Measurements from ENCODE around the gene CD48. TPM values are rescaled to one million over a fixed set of nuclear protein-coding genes. Genes with fewer than 3 reads are reported as not detected.
A peak's percentile ranks its signal among the peaks of the same experiment; 100 is the strongest.

CD48 gene
- total and polyA plus RNA-seq, 3 experiments from 2014 or later: 224 to 250 (median 234) TPM

- Mint-ChIP-seq H3K9me3 (no peaks in the 10 kb centered on the region), H3K27ac (peak overlapping the region in 2 of 8 donors; percentile 35 to 74), H3K4me3 (no peak overlapping the region), H3K4me1 (peaks cover 25 to 30% (median 29%) of the 10 kb centered on the region in 3 donors), H3K27me3 (no peaks in the 10 kb centered on the region), H3K36me3 (no peaks in the 10 kb centered on the region)
- ChIA-PET POLR2A (interaction anchor here (0.6 to 1.3 kb wide), 3 partner anchors 10 to 21 kb away, joined by 5 to 10 read pairs (median 8); no protein-coding TSS in a partner anchor), CTCF (interaction anchor here (0.6 to 9.3 kb wide), 14 partner anchors 10 to 266 kb away, joined by 3 to 185 read pairs (median 7); partner anchors contain the start of genes CD48 and ITLN2)
- no peaks in the 10 kb centered on the region for H3K9me3 ChIP-seq (ENCODE audit: low read length)
- H3K27ac ChIP-seq (ENCODE audit: low read depth, low read length): no peak overlapping the region
- no peaks in the 10 kb centered on the region for H3K27me3 ChIP-seq (ENCODE audit: insufficient read depth, low read length, poor library complexity, severe bottlenecking)
- H3K4me3 ChIP-seq (ENCODE audit: low read length): no peak overlapping the region
- DNase-seq: no peak
- H3K4me1 ChIP-seq (ENCODE audit: insufficient read depth, low read length): peaks cover 21% of the 10 kb centered on the region
- no peaks in the 10 kb centered on the region for H3K36me3 ChIP-seq (ENCODE audit: insufficient read depth, low read length)
Measured at GRCh38 chr1:160723332-160723731, 11.7 kb upstream of the CD48 start.

- no peaks in the 10 kb centered on the region for H3K9me3 ChIP-seq (ENCODE audit: low read length)
- H3K27me3 ChIP-seq (ENCODE audit: insufficient read depth, low read length, poor library complexity, severe bottlenecking): no peaks in the 10 kb centered on the region
- no peaks in the 10 kb centered on the region for H3K36me3 Mint-ChIP-seq
- CTCF ChIA-PET: interaction anchor here (1.1 to 9.3 kb wide), 11 partner anchors 9 to 267 kb away, joined by 3 to 185 read pairs (median 6); partner anchors contain the start of genes CD48 and ITLN2
- H3K27me3 Mint-ChIP-seq: no peaks in the 10 kb centered on the region
- peak overlapping the region in 7 of 8 donors; percentile 43 to 90 (median 75) for H3K27ac Mint-ChIP-seq
- H3K4me3 ChIP-seq (ENCODE audit: low read length): no peak overlapping the region
- H3K4me3 Mint-ChIP-seq: peak overlapping the region in 5 of 7 donors; percentile 3 to 77 (median 49)
- H3K36me3 ChIP-seq (ENCODE audit: insufficient read depth, low read length): no peaks in the 10 kb centered on the region
- peaks cover 28 to 31% (median 30%) of the 10 kb centered on the region in 3 donors for H3K4me1 Mint-ChIP-seq
- H3K4me1 ChIP-seq (ENCODE audit: insufficient read depth, low read length): peaks cover 21% of the 10 kb centered on the region
- POLR2A ChIA-PET: interaction anchor here (0.6 to 1.3 kb wide), 3 partner anchors 9 to 22 kb away, joined by 5 to 10 read pairs (median 8); no protein-coding TSS in a partner anchor
- no peaks in the 10 kb centered on the region for H3K9me3 Mint-ChIP-seq
- no peak for DNase-seq
- H3K27ac ChIP-seq (ENCODE audit: low read depth, low read length): no peak overlapping the region
Measured at GRCh38 chr1:160722726-160723125, 11.1 kb upstream of the CD48 start.

- no peak overlapping the region for H3K4me3 ChIP-seq (ENCODE audit: low read length)
- ChIA-PET CTCF (interaction anchor here (1.0 to 9.3 kb wide), 4 partner anchors 8 to 230 kb away, joined by 3 to 185 read pairs (median 78); partner anchors contain the start of gene CD48), POLR2A (no interaction called here)
- H3K27ac Mint-ChIP-seq: no peak overlapping the region
- no peaks in the 10 kb centered on the region for H3K36me3 Mint-ChIP-seq
- H3K4me1 Mint-ChIP-seq: peaks cover 33 to 37% (median 33%) of the 10 kb centered on the region in 3 donors
- no peaks in the 10 kb centered on the region for H3K9me3 ChIP-seq (ENCODE audit: low read length)
- peaks cover 13% of the 10 kb centered on the region for H3K4me1 ChIP-seq (ENCODE audit: insufficient read depth, low read length)
- no peaks in the 10 kb centered on the region for H3K36me3 ChIP-seq (ENCODE audit: insufficient read depth, low read length)
- DNase-seq: no peak
- no peak overlapping the region for H3K27ac ChIP-seq (ENCODE audit: low read depth, low read length)
- no peaks in the 10 kb centered on the region for H3K27me3 Mint-ChIP-seq
- H3K27me3 ChIP-seq (ENCODE audit: insufficient read depth, low read length, poor library complexity, severe bottlenecking): no peaks in the 10 kb centered on the region
- H3K4me3 Mint-ChIP-seq: no peak overlapping the region
- no peaks in the 10 kb centered on the region for H3K9me3 Mint-ChIP-seq
Measured at GRCh38 chr1:160721473-160721872, 9.9 kb upstream of the CD48 start.

DNA sequence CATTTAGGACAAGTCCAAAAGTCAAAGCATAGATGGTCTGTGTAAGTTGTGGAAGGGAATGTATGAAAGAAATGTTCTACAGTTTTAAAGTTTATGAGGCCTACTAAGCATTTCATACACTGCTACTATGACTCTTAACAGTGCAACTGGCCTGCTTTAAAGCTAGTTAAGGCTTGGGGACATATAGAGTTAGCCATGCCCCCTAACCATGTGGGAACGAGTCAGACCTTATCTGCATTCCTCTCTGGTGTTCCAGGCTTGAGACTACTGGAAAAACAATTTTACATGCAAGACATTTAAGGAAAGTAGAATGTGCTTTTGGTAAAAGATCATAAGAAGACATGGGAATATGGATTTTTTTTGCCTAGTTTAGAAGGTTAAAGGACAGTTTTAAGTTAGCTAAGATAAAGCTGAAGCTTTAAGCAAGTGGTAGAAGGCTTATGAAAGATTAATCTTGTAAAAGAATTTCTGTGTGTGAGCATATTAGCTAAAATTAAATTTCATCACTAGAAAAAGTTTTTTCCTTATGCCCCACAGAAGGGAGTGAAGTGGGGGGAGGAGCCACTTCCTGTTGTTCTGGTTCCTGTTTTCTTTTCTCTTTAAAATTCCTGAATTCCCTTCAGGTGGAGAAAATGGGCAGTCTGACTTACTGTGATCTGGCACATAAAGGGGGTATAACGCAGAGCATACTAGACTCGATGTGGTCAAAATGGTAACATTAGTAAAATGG is 8.9 kb upstream of the CD48 start:
- H3K4me1 ChIP-seq (ENCODE audit: insufficient read depth, low read length): peaks cover 14% of the 10 kb centered on the region
- POLR2A ChIA-PET: no interaction called here
- no peaks in the 10 kb centered on the region for H3K27me3 Mint-ChIP-seq
- CTCF ChIA-PET: interaction anchor here (1.0 to 9.3 kb wide), 3 partner anchors 40 to 57 kb away, joined by 3 to 185 read pairs (median 3); no protein-coding TSS in a partner anchor
- H3K9me3 Mint-ChIP-seq: no peaks in the 10 kb centered on the region
- H3K27ac ChIP-seq (ENCODE audit: low read depth, low read length): no peak overlapping the region
- no peak overlapping the region for H3K4me3 Mint-ChIP-seq
- H3K4me3 ChIP-seq (ENCODE audit: low read length): no peak overlapping the region
- H3K36me3 Mint-ChIP-seq: no peaks in the 10 kb centered on the region
- H3K4me1 Mint-ChIP-seq: peaks cover 36 to 42% (median 42%) of the 10 kb centered on the region in 3 donors
- no peaks in the 10 kb centered on the region for H3K9me3 ChIP-seq (ENCODE audit: low read length)
- no peak for DNase-seq
- H3K27ac Mint-ChIP-seq: peak overlapping the region in 3 of 8 donors; percentile 11 to 71 (median 62)
- H3K27me3 ChIP-seq (ENCODE audit: insufficient read depth, low read length, poor library complexity, severe bottlenecking): no peaks in the 10 kb centered on the region
- no peaks in the 10 kb centered on the region for H3K36me3 ChIP-seq (ENCODE audit: insufficient read depth, low read length)

- no peaks in the 10 kb centered on the region for H3K27me3 Mint-ChIP-seq
- POLR2A ChIA-PET: no interaction called here
Measured at GRCh38 chr1:160718210-160718609, 6.6 kb upstream of the CD48 start.

DNA sequence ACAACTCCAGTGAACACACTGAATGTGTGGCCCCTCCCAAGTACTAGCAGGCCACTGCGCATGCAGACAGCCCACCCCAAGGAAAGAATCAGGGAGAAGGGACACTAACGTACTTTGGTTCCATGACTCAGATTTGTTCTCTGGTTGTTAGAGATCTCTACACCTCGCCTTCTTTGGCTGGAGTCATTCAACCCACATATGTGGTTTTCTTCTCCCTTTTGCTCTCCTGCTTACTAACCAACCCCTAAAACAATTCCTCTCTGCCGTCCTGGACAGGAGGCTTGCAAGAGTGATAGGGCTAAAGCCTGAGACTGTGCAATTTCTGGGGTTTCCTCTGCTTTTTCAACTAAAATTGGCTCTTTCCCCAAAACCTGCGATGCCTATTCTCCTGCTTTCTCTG is 5.7 kb upstream of the CD48 start:
- H3K27ac Mint-ChIP-seq: no peak overlapping the region
- H3K36me3 Mint-ChIP-seq: no peaks in the 10 kb centered on the region
- Histone ChIP-seq H3K4me1 (ENCODE audit: insufficient read depth, low read length) (peaks cover 32% of the 10 kb centered on the region), H3K27me3 (ENCODE audit: insufficient read depth, low read length, poor library complexity, severe bottlenecking) (no peaks in the 10 kb centered on the region), H3K9me3 (ENCODE audit: low read length) (no peaks in the 10 kb centered on the region), H3K36me3 (ENCODE audit: insufficient read depth, low read length) (no peaks in the 10 kb centered on the region), H3K4me3 (ENCODE audit: low read length) (no peak overlapping the region), H3K27ac (ENCODE audit: low read depth, low read length) (no peak overlapping the region)
- CTCF ChIA-PET: interaction anchor here (1.5 kb wide), 1 partner anchor 237 kb away, joined by 3 read pairs; no protein-coding TSS in a partner anchor
- no peak for DNase-seq
- POLR2A ChIA-PET: no interaction called here
- H3K27me3 Mint-ChIP-seq: no peaks in the 10 kb centered on the region
- peak overlapping the region in 1 of 7 donors; percentile 11 for H3K4me3 Mint-ChIP-seq
- no peaks in the 10 kb centered on the region for H3K9me3 Mint-ChIP-seq
- peaks cover 45 to 61% (median 58%) of the 10 kb centered on the region in 3 donors for H3K4me1 Mint-ChIP-seq

More at GRCh38 chr1:160718210-160718609, 6.6 kb upstream of the CD48 start:
- DNase-seq: no peak
- Mint-ChIP-seq H3K27ac (peak overlapping the region in 1 of 8 donors; percentile 41), H3K9me3 (no peaks in the 10 kb centered on the region), H3K4me3 (no peak overlapping the region), H3K36me3 (no peaks in the 10 kb centered on the region), H3K4me1 (peaks cover 45 to 61% (median 58%) of the 10 kb centered on the region in 3 donors)
- H3K36me3 ChIP-seq (ENCODE audit: insufficient read depth, low read length): no peaks in the 10 kb centered on the region
- no peaks in the 10 kb centered on the region for H3K9me3 ChIP-seq (ENCODE audit: low read length)
- no peak overlapping the region for H3K4me3 ChIP-seq (ENCODE audit: low read length)
- CTCF ChIA-PET: no interaction called here
- H3K27me3 ChIP-seq (ENCODE audit: insufficient read depth, low read length, poor library complexity, severe bottlenecking): no peaks in the 10 kb centered on the region
- peaks cover 32% of the 10 kb centered on the region for H3K4me1 ChIP-seq (ENCODE audit: insufficient read depth, low read length)
- no peak overlapping the region for H3K27ac ChIP-seq (ENCODE audit: low read depth, low read length)

GRCh38 chr1:160716013-160716412 is 4.4 kb upstream of the CD48 start:
- H3K27ac ChIP-seq (ENCODE audit: low read depth, low read length): no peak overlapping the region
- Mint-ChIP-seq H3K27me3 (no peaks in the 10 kb centered on the region), H3K36me3 (peaks cover 0 to 6% (median 0%) of the 10 kb centered on the region in 3 donors), H3K4me1 (peaks cover 46 to 65% (median 62%) of the 10 kb centered on the region in 3 donors), H3K4me3 (peak overlapping the region in 1 of 7 donors; percentile 31), H3K9me3 (no peaks in the 10 kb centered on the region), H3K27ac (peak overlapping the region in 2 of 8 donors; percentile 34 to 40)
- peaks cover 36% of the 10 kb centered on the region for H3K4me1 ChIP-seq (ENCODE audit: insufficient read depth, low read length)
- H3K27me3 ChIP-seq (ENCODE audit: insufficient read depth, low read length, poor library complexity, severe bottlenecking): no peaks in the 10 kb centered on the region
- no peak overlapping the region for H3K4me3 ChIP-seq (ENCODE audit: low read length)
- POLR2A ChIA-PET: no interaction called here
- no peaks in the 10 kb centered on the region for H3K9me3 ChIP-seq (ENCODE audit: low read length)
- H3K36me3 ChIP-seq (ENCODE audit: insufficient read depth, low read length): no peaks in the 10 kb centered on the region
- no peak for DNase-seq
- CTCF ChIA-PET: interaction anchor here (1.1 to 6.7 kb wide), 10 partner anchors 8 to 238 kb away, joined by 3 to 72 read pairs (median 6); no protein-coding TSS in a partner anchor
